HG03378 (cell line): Measurements from ENCODE around the gene FOXD4L1.
"Not testable (repeated sequence)": the region's sequence is repeated elsewhere in the genome, so short reads cannot be mapped to it uniquely, and the experiment has no call there.

ENCODE experiments used
- ATAC-seq: cut with Tn5 transposase; IDR thresholded peaks from one replicate; pipeline ENCODE4 v1.9.1; 2021; ENCODE audit warnings: mild to moderate bottlenecking, moderate library complexity; ENCODE audit not compliant: unreplicated experiment

Gene FOXD4L1

DNA sequence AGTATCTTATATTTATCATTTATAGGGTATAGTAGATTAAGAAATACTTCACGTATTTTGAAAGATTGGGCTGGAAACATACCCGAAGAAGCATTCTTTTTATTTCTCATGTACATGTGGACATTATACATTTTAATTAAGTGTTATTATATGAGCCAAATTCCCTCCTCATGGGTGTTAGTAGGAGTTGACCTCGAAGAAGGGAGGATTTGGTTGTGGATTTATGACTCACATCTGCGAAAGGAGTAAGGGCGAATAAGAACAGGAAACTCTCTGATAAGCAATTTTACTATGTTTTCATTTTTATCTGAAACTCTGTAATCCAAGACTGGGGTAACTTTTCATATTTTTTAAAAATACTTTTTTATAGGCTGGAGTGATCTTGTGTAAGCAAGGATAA is 23.0 kb downstream of the FOXD4L1 start:
- not testable (repeated sequence) for ATAC-seq

DNA sequence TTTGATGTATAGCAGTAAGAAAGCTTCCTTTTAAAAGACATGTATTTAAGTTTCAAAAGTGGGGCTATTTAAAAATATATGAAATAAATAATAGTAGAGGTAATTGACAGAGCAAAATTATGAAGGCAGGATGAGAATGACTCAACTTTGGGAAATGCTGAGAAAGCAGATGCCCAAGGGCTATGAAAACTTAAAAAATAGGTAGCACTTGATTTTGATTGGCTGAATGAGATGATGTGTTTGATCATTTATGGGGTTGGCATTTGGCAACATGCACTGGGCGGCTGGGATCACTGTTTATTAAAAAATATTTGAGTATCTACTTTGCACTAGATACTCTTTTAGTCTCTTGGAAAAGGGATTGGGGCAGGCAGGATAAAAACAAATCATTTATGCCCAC is 26.5 kb downstream of the FOXD4L1 start:
- ATAC-seq, result not testable (repeated sequence)

DNA sequence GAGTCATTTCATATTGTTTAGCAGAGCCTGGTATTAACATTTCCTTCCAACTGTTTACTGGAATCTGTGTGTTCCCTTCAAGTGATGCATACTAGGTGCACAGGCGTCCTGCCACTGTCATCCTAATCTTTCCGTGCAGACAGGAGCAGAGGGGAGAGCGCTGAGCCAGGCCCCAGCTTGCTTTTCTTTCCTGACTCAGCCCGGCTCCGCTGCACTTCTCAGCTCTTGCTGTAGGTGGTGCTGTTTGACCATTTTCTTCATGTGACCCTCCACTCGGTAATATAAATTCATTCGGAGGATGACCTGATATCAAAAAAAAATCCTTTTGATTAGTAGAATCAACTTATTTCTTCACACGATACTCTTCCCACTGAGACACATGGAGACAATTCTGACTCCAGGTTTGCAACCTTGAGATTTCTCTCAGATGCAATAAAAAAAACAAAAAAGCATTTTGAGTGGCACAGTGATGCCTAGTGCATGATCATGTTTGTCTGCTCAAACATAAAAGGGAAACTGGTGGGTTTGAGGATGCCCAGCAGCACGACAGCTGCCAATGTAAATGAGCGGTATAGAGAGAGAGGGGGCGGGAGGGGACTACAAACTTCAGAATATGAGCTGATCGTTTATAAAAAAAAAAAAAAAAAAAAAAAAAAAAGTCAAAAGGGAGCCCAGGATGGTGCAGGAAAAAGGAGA is 29.0 kb downstream of the FOXD4L1 start:
- ATAC-seq, result peak; percentile 84

DNA sequence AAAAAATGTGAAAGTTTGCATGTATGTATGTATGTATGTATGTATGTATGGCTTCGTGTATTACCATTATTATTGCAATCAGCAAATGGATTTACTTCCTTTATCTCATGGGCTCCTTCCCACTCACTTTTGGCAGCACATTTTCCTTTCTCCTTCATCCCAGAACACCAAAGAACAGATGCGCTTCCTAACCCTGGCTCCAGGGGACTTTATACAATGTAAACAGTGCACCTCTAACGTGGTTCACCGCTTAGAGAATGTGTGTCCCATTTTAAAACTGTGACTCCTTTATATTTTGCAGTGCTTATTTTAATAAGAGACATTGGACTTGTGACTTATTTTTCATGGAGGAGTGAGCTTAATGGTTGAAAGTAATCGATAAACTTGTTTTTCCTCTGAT is 29.7 kb downstream of the FOXD4L1 start:
- ATAC-seq, result not testable (repeated sequence)

DNA sequence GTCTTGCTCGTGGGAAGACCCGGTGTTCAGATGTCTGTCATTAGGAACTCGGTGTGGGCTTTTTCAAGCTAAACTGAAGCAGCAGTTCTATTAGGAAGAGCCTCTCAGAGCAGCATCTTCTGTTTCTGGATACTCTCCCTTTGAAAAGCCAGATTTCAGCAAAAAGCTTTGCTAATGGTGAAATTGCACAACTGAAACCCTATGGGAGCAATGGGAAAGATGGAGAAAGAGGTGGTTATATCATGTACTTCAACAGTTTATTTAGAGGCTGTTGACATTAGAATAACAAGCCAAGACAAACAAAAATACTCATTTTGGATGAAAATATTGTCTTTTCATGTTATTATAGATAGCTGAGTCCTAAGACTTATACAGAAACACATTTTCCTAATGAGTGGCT is 30.4 kb downstream of the FOXD4L1 start:
- ATAC-seq, result not testable (repeated sequence)

DNA sequence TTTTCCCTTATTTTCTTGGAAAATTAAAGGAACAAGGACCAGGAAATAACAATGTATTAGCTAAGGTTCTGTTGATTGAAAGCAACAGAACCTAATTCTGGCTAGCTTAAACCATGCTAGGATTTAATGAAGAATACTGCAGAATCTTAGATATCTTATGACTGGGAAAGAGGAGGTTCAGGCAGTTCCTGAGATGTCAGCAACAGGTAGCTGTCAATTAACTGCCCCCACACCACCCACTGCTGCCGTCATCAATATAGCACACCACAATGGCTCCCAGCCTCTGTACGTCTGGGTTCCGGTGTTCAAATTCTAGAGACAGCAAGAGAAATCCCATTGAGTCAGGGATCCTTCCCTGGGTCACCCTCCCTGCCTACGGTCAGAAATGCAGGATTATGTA is 34.5 kb downstream of the FOXD4L1 start:
- ATAC-seq, result not testable (repeated sequence)

DNA sequence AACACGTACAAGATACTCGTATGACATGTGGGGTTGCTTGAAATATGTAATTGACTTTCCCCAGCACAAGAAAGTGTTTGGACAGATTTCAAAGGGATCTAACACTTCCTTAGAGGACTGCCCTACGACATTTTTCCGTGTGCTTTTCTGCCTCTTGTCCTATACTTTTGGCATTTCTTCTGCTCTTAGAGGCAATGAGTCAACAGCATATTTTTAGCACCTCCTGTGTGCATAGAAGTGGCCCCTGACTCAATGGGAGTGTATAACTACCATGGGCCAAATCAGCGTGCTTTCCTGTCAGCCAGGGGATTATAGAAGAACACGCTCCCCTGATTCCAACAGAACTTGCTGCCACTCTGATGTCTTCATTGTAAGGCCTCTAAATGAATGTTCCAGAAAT is 38.1 kb downstream of the FOXD4L1 start:
- not testable (repeated sequence) for ATAC-seq

DNA sequence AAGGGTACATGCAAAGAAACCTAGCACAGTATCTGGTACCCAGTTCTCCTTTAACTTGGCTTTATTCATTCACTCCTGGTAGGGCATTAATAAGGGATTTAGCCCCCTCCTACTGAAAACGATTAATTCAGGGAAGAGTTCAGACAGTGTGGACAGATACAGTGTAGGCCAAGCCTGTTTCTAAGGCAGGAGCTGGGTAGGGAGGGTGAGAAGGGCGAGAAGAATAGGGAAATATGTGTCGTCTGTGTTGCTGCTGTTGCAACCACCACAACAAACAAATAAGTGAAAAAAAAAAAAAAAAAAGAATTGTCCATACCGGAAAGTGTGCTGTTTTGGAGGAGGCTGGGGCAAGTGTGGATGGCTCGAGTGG is 42.4 kb downstream of the FOXD4L1 start:
- not testable (repeated sequence) for ATAC-seq

DNA sequence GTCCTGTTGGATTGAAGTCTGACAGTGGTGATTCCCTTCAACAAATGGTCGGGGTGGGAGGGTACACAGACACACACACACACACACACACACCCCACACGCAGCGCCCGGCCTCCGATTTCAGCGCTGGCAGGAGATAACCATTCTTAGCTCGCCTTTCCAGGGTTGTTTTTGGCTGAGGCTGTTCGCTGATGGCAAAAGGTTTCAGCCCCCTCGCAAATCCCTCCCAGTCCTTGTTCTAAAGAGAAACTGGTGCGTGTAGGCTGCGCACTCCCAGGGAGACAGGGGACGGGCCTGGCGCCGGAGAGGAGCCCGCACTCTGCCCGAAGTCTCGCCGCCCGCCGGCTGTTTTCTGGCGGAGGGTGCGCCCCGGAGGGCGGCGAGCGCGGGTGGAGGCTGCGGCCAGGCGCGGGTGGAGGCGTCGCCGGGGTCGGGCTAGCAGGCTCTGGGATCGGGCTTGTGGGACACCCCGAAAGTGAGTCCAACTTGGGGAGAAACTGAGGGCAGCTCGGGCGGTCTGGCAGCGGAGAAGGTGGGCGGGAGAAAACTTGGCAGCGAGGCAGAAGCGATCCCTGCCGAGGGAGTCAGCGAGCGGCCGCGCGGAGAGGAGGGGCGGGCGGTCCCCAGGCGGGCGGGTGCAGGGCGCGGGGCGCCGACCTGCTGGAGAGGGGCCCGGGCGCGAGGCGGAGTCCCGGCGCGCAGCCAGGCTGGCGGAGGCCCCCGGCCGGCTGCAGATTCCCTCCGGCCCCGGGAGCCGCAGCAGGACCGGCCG is 42.9 kb downstream of the FOXD4L1 start:
- not testable (repeated sequence) for ATAC-seq

DNA sequence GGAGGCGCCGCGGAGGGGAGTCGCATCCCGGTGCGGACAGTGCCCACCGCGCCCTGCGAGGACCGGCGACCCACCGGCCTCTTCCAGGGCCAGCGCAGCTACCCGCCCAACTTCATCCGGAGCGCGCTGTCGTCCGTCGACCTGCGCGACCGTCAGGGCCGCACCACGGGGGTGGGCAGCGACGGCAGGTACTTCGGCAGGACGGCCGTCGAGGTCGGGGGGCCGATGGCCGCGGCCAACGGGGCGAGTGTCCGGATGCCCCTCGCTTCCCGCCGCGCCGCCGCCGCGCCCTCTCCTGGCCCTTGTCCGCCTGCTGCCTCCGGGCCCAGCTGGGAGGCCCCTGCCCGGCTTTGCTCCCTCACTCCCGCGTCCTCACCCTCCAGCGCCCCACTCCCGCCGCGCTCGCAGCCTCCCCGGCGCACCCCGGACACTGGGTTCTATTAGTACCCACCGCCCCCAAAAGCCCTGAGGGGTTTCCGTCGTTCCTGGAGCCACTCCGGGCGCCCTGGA is 43.6 kb downstream of the FOXD4L1 start:
- ATAC-seq, result not testable (repeated sequence)

DNA sequence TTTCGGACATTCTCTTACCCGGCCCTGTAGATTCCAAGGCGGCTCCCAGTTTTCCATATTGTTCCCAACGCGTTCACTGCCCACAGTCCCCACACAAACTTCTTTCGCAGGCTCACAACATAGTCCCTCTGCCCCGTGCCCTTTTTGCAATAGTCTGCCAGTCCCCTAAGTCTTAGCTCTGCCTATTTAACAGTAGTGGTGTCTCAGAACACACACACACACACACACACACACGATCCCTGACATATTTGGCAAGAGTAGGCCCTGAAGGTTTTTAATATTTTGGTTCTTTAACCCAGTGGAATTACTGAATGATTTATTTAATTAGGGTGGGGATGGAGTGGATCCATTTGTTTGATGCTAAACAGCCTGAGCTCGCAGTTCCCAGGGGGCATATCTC is 44.1 kb downstream of the FOXD4L1 start:
- not testable (repeated sequence) for ATAC-seq
